H1 (cell line): ENCODE data around the gene ICA1. TPM values are rescaled to one million over a fixed set of nuclear protein-coding genes. Genes with fewer than 3 reads are reported as not detected.

Experiments used
- SAP30 ChIP-seq: fragments of 300-600 bp; sonication (generic); IDR thresholded peaks from 2 replicates; pipeline ENCODE4 v1.7.1; 2012; ENCODE audit warnings: low read length, moderate library complexity, mild to moderate bottlenecking, inconsistent platforms; ENCODE audit not compliant: insufficient read depth, insufficient replicate concordance
- SP2 ChIP-seq: IDR thresholded peaks from 2 replicates; pipeline ENCODE4 v1.6.1; 2012; ENCODE audit warnings: mild to moderate bottlenecking, low read length, inconsistent platforms
- polyA plus RNA-seq, 7 experiments: library from polyadenylated mRNA; depleted of rRNA in 3 of 7; stranded (reverse) in 5 of 7; unstranded in 2 of 7; fragments of >200 nt in 5 of 7; fragments of 200-250 nt in 2 of 7; gene quantifications; 1 replicate in 5 of 7; 2 replicates in 1 of 7; 4 replicates in 1 of 7; pipeline versions ENCODE4 v1.2.1 to v1.2.3, GENCODE V29; 2011 to 2013; ENCODE audit warnings: missing spikeins in 2 of 7, mixed read lengths in 2 of 7
- total RNA-seq: library from RNA; stranded (reverse); fragmentation: NEBNext Ultra II Directional; extraction: Animal tissue kit (Norgen Biotek cat#: 25700); gene quantifications from 2 replicates; pipeline ENCODE4 v1.2.1, GENCODE V29; 2021

The ICA1 gene
- total and polyA plus RNA-seq, 2 of the 8 experiments (the other 6 are each of a cell fraction or from before 2014, with no cell fraction given) = 14.9 to 37.1 TPM

- TF ChIP-seq SAP30 = no peak
- no peak for TF ChIP-seq SP2
Measured at GRCh38 chr7:8232999-8233847, 28.7 kb downstream of the ICA1 start (continued).
